HEK293 (cell line): ENCODE data around the gene BTAF1.

Experiments used
- FEZF1 ChIP-seq: fragments of 450-650 bp; formaldehyde crosslinking; IDR thresholded peaks from 2 replicates; pipeline ENCODE4 v1.5.1; 2016; ENCODE audit warnings: missing biosample characterization, missing genetic modification characterization
- IKZF3 ChIP-seq: fragments of 450-650 bp; IDR thresholded peaks from 2 replicates; pipeline ENCODE4 v1.5.0; 2018; ENCODE audit warnings: missing biosample characterization, mild to moderate bottlenecking, missing genetic modification characterization, moderate library complexity
- KLF16 ChIP-seq: fragments of 450-650 bp; formaldehyde crosslinking; IDR thresholded peaks from 2 replicates; pipeline ENCODE4 v1.5.1; 2017; ENCODE audit warnings: missing biosample characterization, missing genetic modification characterization
- KLF7 ChIP-seq: fragments of 450-650 bp; formaldehyde crosslinking; IDR thresholded peaks from 2 replicates; pipeline ENCODE4 v1.5.1; 2016; ENCODE audit warnings: missing biosample characterization, missing genetic modification characterization, borderline replicate concordance
- SCRT2 ChIP-seq: fragments of 450-650 bp; formaldehyde crosslinking; IDR thresholded peaks from 2 replicates; pipeline ENCODE4 v1.5.1; 2016; ENCODE audit warnings: missing biosample characterization, missing genetic modification characterization
- TCF7L2 ChIP-seq: IDR thresholded peaks from 2 replicates; pipeline ENCODE4 v1.6.1; 2011; ENCODE audit warnings: low read depth, mild to moderate bottlenecking, inconsistent platforms, low read length, moderate library complexity, borderline replicate concordance
- TRIM28 ChIP-seq: IDR thresholded peaks from 2 replicates; pipeline ENCODE4 v1.6.1; 2011; ENCODE audit warnings: low read length, control low read depth, borderline replicate concordance
- ZBTB17 ChIP-seq: fragments of 450-650 bp; formaldehyde crosslinking; IDR thresholded peaks from 2 replicates; pipeline ENCODE4 v1.5.1; 2016; ENCODE audit warnings: missing biosample characterization, missing genetic modification characterization
- ZFP41 ChIP-seq: fragments of 450-650 bp; formaldehyde crosslinking; IDR thresholded peaks from 2 replicates; pipeline ENCODE4 v1.5.1; 2016; ENCODE audit warnings: missing biosample characterization, missing genetic modification characterization, borderline replicate concordance
- ZNF146 ChIP-seq: fragments of 450-650 bp; formaldehyde crosslinking; IDR thresholded peaks from 2 replicates; pipeline ENCODE4 v1.5.1; 2016; ENCODE audit warnings: missing biosample characterization, missing genetic modification characterization
- ZNF184 ChIP-seq: fragments of 450-650 bp; IDR thresholded peaks from 2 replicates; pipeline ENCODE4 v1.5.1; 2018; ENCODE audit warnings: missing biosample characterization, mild to moderate bottlenecking, missing genetic modification characterization
- ZNF221 ChIP-seq: fragments of 450-650 bp; formaldehyde crosslinking; IDR thresholded peaks from 2 replicates; pipeline ENCODE4 v1.5.1; 2017; ENCODE audit warnings: missing biosample characterization, missing genetic modification characterization, borderline replicate concordance
- ZNF266 ChIP-seq: fragments of 450-650 bp; formaldehyde crosslinking; IDR thresholded peaks from 2 replicates; pipeline ENCODE4 v1.5.1; 2016; ENCODE audit warnings: missing biosample characterization, missing genetic modification characterization, low read depth
- ZNF292 ChIP-seq: fragments of 450-650 bp; formaldehyde crosslinking; IDR thresholded peaks from 2 replicates; pipeline ENCODE4 v1.5.1; 2016; ENCODE audit warnings: low read depth, missing biosample characterization, missing genetic modification characterization, borderline replicate concordance
- ZNF394 ChIP-seq: fragments of 450-650 bp; formaldehyde crosslinking; IDR thresholded peaks from 2 replicates; pipeline ENCODE4 v1.5.1; 2016; ENCODE audit warnings: missing biosample characterization, missing genetic modification characterization, mild to moderate bottlenecking, moderate library complexity, borderline replicate concordance
- ZNF521 ChIP-seq: fragments of 450-650 bp; formaldehyde crosslinking; IDR thresholded peaks from 2 replicates; pipeline ENCODE4 v1.5.1; 2017; ENCODE audit warnings: missing biosample characterization, mild to moderate bottlenecking, missing genetic modification characterization
- ZNF571 ChIP-seq: fragments of 450-650 bp; formaldehyde crosslinking; IDR thresholded peaks from 2 replicates; pipeline ENCODE4 v1.5.0; 2017; ENCODE audit warnings: missing biosample characterization, missing genetic modification characterization
- ZNF585B ChIP-seq: fragments of 450-650 bp; formaldehyde crosslinking; IDR thresholded peaks from 2 replicates; pipeline ENCODE4 v1.5.1; 2016; ENCODE audit warnings: missing biosample characterization, missing genetic modification characterization
- ZNF596 ChIP-seq: fragments of 450-650 bp; IDR thresholded peaks from 2 replicates; pipeline ENCODE4 v1.5.0; 2018; ENCODE audit warnings: missing biosample characterization, mild to moderate bottlenecking, missing genetic modification characterization, moderate library complexity
- ZNF600 ChIP-seq: fragments of 450-650 bp; formaldehyde crosslinking; IDR thresholded peaks from 2 replicates; pipeline ENCODE4 v1.5.1; 2016; ENCODE audit warnings: missing biosample characterization, missing genetic modification characterization
- ZNF677 ChIP-seq: fragments of 450-650 bp; IDR thresholded peaks from 2 replicates; pipeline ENCODE4 v1.5.0; 2018; ENCODE audit warnings: missing biosample characterization, mild to moderate bottlenecking, missing genetic modification characterization, moderate library complexity
- ZNF701 ChIP-seq: fragments of 450-650 bp; formaldehyde crosslinking; IDR thresholded peaks from 2 replicates; pipeline ENCODE4 v1.5.1; 2016; ENCODE audit warnings: missing biosample characterization, missing genetic modification characterization
- ZNF747 ChIP-seq: fragments of 450-650 bp; formaldehyde crosslinking; IDR thresholded peaks from 2 replicates; pipeline ENCODE4 v1.5.1; 2016; ENCODE audit warnings: missing biosample characterization, missing genetic modification characterization
- ZSCAN16 ChIP-seq: fragments of 450-650 bp; formaldehyde crosslinking; IDR thresholded peaks from 2 replicates; pipeline ENCODE4 v1.5.1; 2016; ENCODE audit warnings: missing biosample characterization, missing genetic modification characterization
- TF ChIP-seq, protein P1 (sequence below): fragments of 450-650 bp; formaldehyde crosslinking; IDR thresholded peaks from 2 replicates; pipeline ENCODE4 v1.5.1; 2016; ENCODE audit warnings: missing biosample characterization, missing genetic modification characterization, borderline replicate concordance
- TF ChIP-seq, protein P2 (sequence below): fragments of 450-650 bp; formaldehyde crosslinking; conservative IDR thresholded peaks from 2 replicates; pipeline ENCODE4 v1.5.1; 2016; ENCODE audit warnings: low read depth, missing biosample characterization, missing genetic modification characterization
- TF ChIP-seq, protein P3 (sequence below): fragments of 450-650 bp; formaldehyde crosslinking; IDR thresholded peaks from 2 replicates; pipeline ENCODE4 v1.5.1; 2016; ENCODE audit warnings: missing biosample characterization, missing genetic modification characterization
- TF ChIP-seq, protein P4 (sequence below): fragments of 450-650 bp; formaldehyde crosslinking; IDR thresholded peaks from 2 replicates; pipeline ENCODE4 v1.5.1; 2016; ENCODE audit warnings: missing biosample characterization, missing genetic modification characterization

BTAF1 gene

DNA sequence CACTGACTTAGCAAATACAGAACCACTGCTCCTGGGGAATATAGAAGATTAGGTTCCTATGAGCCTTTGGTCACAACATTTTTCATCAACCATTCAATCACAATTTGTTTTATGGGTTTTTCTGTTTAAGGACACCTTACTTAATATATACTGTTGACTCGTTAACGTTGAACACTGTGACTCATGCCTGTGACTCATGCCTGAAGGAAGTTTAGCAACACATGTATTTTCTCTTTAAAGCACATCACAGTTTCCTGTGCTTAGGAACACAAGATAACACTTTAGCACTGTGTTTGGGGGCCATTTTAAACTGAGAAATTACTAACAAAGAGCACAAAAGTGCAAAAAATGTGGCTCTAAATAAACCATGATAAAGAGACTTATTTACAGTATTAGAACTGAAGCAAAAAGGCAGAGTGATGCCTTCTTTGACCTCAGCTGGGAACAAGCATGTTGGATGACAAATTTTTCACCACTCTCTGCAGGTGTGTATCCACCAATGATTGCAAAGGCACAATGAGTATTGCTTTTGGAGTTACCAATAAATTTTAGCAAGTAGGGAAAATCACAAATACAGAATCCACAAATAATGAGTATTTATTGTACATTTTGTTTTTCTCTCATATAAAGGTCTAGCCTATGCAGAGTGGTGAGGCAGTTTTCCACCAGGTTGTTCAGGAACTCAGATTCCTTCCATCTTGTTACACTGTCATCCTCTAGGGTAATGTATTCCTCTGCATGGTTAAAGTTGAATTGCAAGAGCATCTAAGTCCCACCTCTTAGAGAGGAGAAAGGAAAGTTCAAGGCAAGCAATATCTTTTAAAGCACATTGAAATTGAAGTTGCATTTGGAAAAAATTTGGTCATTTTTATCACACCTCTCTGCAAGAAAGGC is 21.5 kb upstream of the BTAF1 start (continued):
- TF ChIP-seq, protein P1, sequence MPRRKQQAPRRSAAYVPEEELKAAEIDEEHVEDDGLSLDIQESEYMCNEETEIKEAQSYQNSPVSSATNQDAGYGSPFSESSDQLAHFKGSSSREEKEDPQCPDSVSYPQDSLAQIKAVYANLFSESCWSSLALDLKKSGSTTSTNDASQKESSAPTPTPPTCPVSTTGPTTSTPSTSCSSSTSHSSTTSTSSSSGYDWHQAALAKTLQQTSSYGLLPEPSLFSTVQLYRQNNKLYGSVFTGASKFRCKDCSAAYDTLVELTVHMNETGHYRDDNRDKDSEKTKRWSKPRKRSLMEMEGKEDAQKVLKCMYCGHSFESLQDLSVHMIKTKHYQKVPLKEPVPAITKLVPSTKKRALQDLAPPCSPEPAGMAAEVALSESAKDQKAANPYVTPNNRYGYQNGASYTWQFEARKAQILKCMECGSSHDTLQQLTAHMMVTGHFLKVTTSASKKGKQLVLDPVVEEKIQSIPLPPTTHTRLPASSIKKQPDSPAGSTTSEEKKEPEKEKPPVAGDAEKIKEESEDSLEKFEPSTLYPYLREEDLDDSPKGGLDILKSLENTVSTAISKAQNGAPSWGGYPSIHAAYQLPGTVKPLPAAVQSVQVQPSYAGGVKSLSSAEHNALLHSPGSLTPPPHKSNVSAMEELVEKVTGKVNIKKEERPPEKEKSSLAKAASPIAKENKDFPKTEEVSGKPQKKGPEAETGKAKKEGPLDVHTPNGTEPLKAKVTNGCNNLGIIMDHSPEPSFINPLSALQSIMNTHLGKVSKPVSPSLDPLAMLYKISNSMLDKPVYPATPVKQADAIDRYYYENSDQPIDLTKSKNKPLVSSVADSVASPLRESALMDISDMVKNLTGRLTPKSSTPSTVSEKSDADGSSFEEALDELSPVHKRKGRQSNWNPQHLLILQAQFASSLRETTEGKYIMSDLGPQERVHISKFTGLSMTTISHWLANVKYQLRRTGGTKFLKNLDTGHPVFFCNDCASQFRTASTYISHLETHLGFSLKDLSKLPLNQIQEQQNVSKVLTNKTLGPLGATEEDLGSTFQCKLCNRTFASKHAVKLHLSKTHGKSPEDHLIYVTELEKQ = 0 out of 2 replicates have a peak, but pooled peaks have one; percentile 21
- TF ChIP-seq SCRT2 (tag by site-specific recombination) (peak; percentile 78), ZFP41 (tag by site-specific recombination) (no peak), ZNF266 (tag by site-specific recombination) (no peak), ZNF585B (tag by site-specific recombination) (no peak), ZNF292 (no peak), KLF16 (no peak), ZNF184 (tag by site-specific recombination) (peak; percentile 82), TRIM28 (peak; percentile 88; the same call in 1 of the 2 replicates), TCF7L2 (no peak), FEZF1 (tag by site-specific recombination) (peak; percentile 39; the same call in 1 of the 2 replicates), KLF7 (tag by site-specific recombination) (no peak), ZNF394 (tag by site-specific recombination) (peak; percentile 49), ZNF600 (peak; percentile 87), ZNF521 (tag by site-specific recombination) (no peak), ZNF221 (tag by site-specific recombination) (no peak), ZNF596 (tag by site-specific recombination) (no peak), ZNF747 (tag by site-specific recombination) (no peak), ZNF571 (tag by site-specific recombination) (no peak), ZNF701 (tag by site-specific recombination) (no peak), IKZF3 (no peak), ZNF677 (tag by site-specific recombination) (no peak), ZSCAN16 (tag by site-specific recombination) (no peak), ZNF146 (tag by site-specific recombination) (no peak), ZBTB17 (tag by site-specific recombination) (peak; percentile 19; the same call in 1 of the 2 replicates)
- TF ChIP-seq, protein P2, sequence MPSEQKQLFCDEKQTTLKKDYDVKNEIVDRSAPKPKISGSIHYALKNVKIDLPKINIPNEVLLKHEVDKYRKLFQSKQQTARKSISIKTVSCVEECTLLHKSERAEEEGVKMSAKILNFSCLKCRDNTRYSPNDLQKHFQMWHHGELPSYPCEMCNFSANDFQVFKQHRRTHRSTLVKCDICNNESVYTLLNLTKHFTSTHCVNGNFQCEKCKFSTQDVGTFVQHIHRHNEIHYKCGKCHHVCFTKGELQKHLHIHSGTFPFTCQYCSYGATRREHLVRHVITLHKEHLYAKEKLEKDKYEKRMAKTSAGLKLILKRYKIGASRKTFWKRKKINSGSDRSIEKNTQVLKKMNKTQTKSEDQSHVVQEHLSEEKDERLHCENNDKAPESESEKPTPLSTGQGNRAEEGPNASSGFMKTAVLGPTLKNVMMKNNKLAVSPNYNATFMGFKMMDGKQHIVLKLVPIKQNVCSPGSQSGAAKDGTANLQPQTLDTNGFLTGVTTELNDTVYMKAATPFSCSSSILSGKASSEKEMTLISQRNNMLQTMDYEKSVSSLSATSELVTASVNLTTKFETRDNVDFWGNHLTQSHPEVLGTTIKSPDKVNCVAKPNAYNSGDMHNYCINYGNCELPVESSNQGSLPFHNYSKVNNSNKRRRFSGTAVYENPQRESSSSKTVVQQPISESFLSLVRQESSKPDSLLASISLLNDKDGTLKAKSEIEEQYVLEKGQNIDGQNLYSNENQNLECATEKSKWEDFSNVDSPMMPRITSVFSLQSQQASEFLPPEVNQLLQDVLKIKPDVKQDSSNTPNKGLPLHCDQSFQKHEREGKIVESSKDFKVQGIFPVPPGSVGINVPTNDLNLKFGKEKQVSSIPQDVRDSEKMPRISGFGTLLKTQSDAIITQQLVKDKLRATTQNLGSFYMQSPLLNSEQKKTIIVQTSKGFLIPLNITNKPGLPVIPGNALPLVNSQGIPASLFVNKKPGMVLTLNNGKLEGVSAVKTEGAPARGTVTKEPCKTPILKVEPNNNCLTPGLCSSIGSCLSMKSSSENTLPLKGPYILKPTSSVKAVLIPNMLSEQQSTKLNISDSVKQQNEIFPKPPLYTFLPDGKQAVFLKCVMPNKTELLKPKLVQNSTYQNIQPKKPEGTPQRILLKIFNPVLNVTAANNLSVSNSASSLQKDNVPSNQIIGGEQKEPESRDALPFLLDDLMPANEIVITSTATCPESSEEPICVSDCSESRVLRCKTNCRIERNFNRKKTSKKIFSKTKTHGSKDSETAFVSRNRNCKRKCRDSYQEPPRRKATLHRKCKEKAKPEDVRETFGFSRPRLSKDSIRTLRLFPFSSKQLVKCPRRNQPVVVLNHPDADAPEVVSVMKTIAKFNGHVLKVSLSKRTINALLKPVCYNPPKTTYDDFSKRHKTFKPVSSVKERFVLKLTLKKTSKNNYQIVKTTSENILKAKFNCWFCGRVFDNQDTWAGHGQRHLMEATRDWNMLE (tag by site-specific recombination) = 0 out of 2 replicates have a peak, but pooled peaks have one; percentile 33
- TF ChIP-seq, protein P3, sequence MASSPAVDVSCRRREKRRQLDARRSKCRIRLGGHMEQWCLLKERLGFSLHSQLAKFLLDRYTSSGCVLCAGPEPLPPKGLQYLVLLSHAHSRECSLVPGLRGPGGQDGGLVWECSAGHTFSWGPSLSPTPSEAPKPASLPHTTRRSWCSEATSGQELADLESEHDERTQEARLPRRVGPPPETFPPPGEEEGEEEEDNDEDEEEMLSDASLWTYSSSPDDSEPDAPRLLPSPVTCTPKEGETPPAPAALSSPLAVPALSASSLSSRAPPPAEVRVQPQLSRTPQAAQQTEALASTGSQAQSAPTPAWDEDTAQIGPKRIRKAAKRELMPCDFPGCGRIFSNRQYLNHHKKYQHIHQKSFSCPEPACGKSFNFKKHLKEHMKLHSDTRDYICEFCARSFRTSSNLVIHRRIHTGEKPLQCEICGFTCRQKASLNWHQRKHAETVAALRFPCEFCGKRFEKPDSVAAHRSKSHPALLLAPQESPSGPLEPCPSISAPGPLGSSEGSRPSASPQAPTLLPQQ = 0 out of 2 replicates have a peak, but pooled peaks have one; percentile 46
- TF ChIP-seq, protein P4, sequence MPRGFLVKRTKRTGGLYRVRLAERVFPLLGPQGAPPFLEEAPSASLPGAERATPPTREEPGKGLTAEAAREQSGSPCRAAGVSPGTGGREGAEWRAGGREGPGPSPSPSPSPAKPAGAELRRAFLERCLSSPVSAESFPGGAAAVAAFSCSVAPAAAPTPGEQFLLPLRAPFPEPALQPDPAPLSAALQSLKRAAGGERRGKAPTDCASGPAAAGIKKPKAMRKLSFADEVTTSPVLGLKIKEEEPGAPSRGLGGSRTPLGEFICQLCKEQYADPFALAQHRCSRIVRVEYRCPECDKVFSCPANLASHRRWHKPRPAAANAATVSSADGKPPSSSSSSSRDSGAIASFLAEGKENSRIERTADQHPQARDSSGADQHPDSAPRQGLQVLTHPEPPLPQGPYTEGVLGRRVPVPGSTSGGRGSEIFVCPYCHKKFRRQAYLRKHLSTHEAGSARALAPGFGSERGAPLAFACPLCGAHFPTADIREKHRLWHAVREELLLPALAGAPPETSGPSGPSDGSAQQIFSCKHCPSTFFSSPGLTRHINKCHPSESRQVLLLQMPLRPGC (tag by site-specific recombination) = peak; percentile 70; the same call in 1 of the 2 replicates
